ENCODE data around the gene CNGB1. TPM values are rescaled to one million over a fixed set of nuclear protein-coding genes. Genes with fewer than 3 reads are reported as not detected.

CNGB1 gene
- total and polyA plus RNA-seq, 4 donors, result under 0.01 TPM; not detected in 2

DNA sequence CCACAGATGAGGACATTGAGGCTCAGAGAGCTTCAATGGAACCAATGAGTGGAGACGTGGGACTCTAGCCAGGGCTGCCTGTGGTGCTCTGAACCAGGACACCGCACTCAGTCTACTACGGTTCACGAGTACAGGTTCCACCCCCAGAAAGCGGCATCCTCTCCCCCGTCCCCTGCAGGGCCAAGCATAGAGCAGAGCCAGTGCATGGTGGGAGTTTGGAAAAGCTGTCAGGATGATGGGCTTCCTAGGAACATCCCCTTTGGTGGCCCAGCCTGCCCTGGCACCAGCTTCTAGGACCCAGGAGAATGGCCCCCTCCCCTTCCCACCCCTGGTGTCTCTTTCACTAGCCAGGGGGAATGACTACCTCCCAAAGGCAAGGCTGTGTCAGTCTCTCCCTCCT, 21.2 kb upstream of the CNGB1 start:
- no peak overlapping the region for H3K4me3 ChIP-seq (ENCODE audit: low read depth in 1 of 3, low read length in 3 of 3)
- H3K36me3 ChIP-seq (ENCODE audit: control insufficient read depth in 4 of 4, insufficient read depth in 3 of 4, low read depth in 1 of 4, low read length in 3 of 4), result peaks cover 4 to 16% (median 6%) of the 10 kb centered on the region in 4 donors
- no peaks in the 10 kb centered on the region for H3K27me3 ChIP-seq (ENCODE audit: control insufficient read depth in 4 of 4, insufficient read depth in 4 of 4, low read length in 3 of 4)
- H3K9me3 ChIP-seq (ENCODE audit: control insufficient read depth in 4 of 4, low read length in 3 of 4), result no peaks in the 10 kb centered on the region
- DNase-seq (ENCODE audit: low spot score), result no peak
- WGBS, result 97% methylated on average over 6 of the region's 6 CpGs
- no peak overlapping the region for H3K27ac ChIP-seq (ENCODE audit: low read depth in 1 of 2, low read length in 2 of 2)
- no peak for TF ChIP-seq GABPA (IDR thresholded peaks at IDR 0.05 in 1 of 2, conservative IDR thresholded peaks at IDR 0.05 in 1 of 2)
- no peak for TF ChIP-seq FOXA1 (IDR thresholded peaks at IDR 0.05)
- TF ChIP-seq TAF1 (conservative IDR thresholded peaks at IDR 0.05), result no peak
- TF ChIP-seq RXRA (IDR thresholded peaks at IDR 0.05), result no peak
- TF ChIP-seq NR2F2 (IDR thresholded peaks at IDR 0.05), result no peak
- no peak for TF ChIP-seq EGR1 (IDR thresholded peaks at IDR 0.05; ENCODE audit: low read depth in 2 of 2)
- no peaks in the 10 kb centered on the region for H3K4me1 ChIP-seq (ENCODE audit: control insufficient read depth in 4 of 4, insufficient read depth in 4 of 4, low read length in 3 of 4)
- no peak overlapping the region for H3K9ac ChIP-seq (ENCODE audit: low read depth in 1 of 2, low read length in 2 of 2)

DNA sequence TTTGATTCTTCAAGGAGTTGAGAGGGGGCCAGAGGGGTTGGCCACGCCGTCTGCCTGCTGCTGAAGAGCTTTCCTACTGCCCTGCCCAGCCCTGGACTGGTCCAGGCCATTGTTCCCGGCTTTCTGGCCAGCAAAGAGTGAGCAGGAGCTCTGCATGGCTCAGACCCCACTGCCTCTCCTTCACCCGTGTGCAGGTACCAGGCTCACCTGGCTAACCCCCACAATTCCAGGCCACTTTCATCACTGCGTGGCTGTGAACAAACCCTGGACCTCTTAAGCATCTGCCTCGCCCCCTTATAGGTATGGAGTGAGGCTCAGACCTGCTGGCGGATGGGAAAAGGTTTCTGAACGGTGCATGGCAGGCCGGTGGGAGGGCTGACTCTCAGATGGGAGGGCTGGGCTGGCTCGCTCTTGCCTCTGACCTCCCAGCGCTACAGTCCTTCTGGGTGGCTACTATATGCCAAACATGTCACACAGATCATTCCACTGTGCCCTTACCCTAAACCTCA, 20.7 kb upstream of the CNGB1 start:
- Histone ChIP-seq H3K27me3 (ENCODE audit: control insufficient read depth in 4 of 4, insufficient read depth in 4 of 4, low read length in 3 of 4) (no peaks in the 10 kb centered on the region), H3K4me1 (ENCODE audit: control insufficient read depth in 4 of 4, insufficient read depth in 4 of 4, low read length in 3 of 4) (no peaks in the 10 kb centered on the region), H3K4me3 (ENCODE audit: low read depth in 1 of 3, low read length in 3 of 3) (no peak overlapping the region), H3K9me3 (ENCODE audit: control insufficient read depth in 4 of 4, low read length in 3 of 4) (no peaks in the 10 kb centered on the region), H3K27ac (ENCODE audit: low read depth in 1 of 2, low read length in 2 of 2) (no peak overlapping the region), H3K36me3 (ENCODE audit: control insufficient read depth in 4 of 4, insufficient read depth in 3 of 4, low read depth in 1 of 4, low read length in 3 of 4) (peaks cover 0 to 12% (median 4%) of the 10 kb centered on the region in 4 donors), H3K9ac (ENCODE audit: low read depth in 1 of 2, low read length in 2 of 2) (no peak overlapping the region)
- no peak for DNase-seq (ENCODE audit: low spot score)
- TF ChIP-seq JUND (IDR thresholded peaks at IDR 0.05) (no peak), FOXA1 (IDR thresholded peaks at IDR 0.05) (no peak), YY1 (IDR thresholded peaks at IDR 0.05) (no peak), HNF4G (IDR thresholded peaks at IDR 0.05) (no peak), NR2F2 (IDR thresholded peaks at IDR 0.05) (no peak), FOXA2 (IDR thresholded peaks at IDR 0.05) (no peak), RXRA (IDR thresholded peaks at IDR 0.05) (no peak), SP1 (IDR thresholded peaks at IDR 0.05) (no peak)
- TF ChIP-seq, protein P1, sequence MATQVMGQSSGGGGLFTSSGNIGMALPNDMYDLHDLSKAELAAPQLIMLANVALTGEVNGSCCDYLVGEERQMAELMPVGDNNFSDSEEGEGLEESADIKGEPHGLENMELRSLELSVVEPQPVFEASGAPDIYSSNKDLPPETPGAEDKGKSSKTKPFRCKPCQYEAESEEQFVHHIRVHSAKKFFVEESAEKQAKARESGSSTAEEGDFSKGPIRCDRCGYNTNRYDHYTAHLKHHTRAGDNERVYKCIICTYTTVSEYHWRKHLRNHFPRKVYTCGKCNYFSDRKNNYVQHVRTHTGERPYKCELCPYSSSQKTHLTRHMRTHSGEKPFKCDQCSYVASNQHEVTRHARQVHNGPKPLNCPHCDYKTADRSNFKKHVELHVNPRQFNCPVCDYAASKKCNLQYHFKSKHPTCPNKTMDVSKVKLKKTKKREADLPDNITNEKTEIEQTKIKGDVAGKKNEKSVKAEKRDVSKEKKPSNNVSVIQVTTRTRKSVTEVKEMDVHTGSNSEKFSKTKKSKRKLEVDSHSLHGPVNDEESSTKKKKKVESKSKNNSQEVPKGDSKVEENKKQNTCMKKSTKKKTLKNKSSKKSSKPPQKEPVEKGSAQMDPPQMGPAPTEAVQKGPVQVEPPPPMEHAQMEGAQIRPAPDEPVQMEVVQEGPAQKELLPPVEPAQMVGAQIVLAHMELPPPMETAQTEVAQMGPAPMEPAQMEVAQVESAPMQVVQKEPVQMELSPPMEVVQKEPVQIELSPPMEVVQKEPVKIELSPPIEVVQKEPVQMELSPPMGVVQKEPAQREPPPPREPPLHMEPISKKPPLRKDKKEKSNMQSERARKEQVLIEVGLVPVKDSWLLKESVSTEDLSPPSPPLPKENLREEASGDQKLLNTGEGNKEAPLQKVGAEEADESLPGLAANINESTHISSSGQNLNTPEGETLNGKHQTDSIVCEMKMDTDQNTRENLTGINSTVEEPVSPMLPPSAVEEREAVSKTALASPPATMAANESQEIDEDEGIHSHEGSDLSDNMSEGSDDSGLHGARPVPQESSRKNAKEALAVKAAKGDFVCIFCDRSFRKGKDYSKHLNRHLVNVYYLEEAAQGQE (IDR thresholded peaks at IDR 0.05), result no peak
- TF ChIP-seq, protein P2, sequence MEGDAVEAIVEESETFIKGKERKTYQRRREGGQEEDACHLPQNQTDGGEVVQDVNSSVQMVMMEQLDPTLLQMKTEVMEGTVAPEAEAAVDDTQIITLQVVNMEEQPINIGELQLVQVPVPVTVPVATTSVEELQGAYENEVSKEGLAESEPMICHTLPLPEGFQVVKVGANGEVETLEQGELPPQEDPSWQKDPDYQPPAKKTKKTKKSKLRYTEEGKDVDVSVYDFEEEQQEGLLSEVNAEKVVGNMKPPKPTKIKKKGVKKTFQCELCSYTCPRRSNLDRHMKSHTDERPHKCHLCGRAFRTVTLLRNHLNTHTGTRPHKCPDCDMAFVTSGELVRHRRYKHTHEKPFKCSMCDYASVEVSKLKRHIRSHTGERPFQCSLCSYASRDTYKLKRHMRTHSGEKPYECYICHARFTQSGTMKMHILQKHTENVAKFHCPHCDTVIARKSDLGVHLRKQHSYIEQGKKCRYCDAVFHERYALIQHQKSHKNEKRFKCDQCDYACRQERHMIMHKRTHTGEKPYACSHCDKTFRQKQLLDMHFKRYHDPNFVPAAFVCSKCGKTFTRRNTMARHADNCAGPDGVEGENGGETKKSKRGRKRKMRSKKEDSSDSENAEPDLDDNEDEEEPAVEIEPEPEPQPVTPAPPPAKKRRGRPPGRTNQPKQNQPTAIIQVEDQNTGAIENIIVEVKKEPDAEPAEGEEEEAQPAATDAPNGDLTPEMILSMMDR (IDR thresholded peaks at IDR 0.05; ENCODE audit: low read depth, low read length, missing input control), result no peak
- 94% methylated on average over 11 of the region's 11 CpGs for WGBS

DNA sequence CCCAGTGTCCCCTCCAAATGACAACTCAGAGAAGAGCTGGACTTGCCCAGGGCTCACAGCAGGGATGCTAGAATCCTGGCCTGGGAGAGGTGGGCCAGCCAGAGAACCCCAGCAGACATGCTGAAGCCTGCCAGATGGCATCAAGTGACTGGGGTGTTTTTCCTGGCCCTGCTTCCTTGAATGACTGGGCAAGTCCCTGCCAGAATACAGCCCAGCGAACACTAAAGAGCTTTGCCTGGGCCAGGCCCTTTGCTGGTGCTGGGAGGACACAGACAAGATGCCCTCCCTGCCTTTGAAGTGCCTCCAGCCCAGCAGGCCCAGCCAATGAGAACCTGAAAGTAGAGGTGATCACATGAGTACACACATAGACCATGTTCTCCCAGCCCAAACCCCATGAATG, 18.0 kb upstream of the CNGB1 start:
- Histone ChIP-seq H3K27ac (ENCODE audit: low read depth in 1 of 2, low read length in 2 of 2) (no peak overlapping the region), H3K4me3 (ENCODE audit: low read depth in 1 of 3, low read length in 3 of 3) (no peak overlapping the region), H3K4me1 (ENCODE audit: control insufficient read depth in 4 of 4, insufficient read depth in 4 of 4, low read length in 3 of 4) (peaks cover 0 to 10% (median 6%) of the 10 kb centered on the region in 4 donors), H3K27me3 (ENCODE audit: control insufficient read depth in 4 of 4, insufficient read depth in 4 of 4, low read length in 3 of 4) (no peaks in the 10 kb centered on the region), H3K9ac (ENCODE audit: low read depth in 1 of 2, low read length in 2 of 2) (no peak overlapping the region), H3K9me3 (ENCODE audit: control insufficient read depth in 4 of 4, low read length in 3 of 4) (no peaks in the 10 kb centered on the region), H3K36me3 (ENCODE audit: control insufficient read depth in 4 of 4, insufficient read depth in 3 of 4, low read depth in 1 of 4, low read length in 3 of 4) (no peaks in the 10 kb centered on the region)
- WGBS, result 84% methylated on average over 1 of the region's 1 CpG
- no peak for DNase-seq (ENCODE audit: low spot score)
- TF ChIP-seq NR2F2 (IDR thresholded peaks at IDR 0.05), result no peak
- TF ChIP-seq ATF3 (IDR thresholded peaks at IDR 0.05), result no peak
- TF ChIP-seq, protein P3, sequence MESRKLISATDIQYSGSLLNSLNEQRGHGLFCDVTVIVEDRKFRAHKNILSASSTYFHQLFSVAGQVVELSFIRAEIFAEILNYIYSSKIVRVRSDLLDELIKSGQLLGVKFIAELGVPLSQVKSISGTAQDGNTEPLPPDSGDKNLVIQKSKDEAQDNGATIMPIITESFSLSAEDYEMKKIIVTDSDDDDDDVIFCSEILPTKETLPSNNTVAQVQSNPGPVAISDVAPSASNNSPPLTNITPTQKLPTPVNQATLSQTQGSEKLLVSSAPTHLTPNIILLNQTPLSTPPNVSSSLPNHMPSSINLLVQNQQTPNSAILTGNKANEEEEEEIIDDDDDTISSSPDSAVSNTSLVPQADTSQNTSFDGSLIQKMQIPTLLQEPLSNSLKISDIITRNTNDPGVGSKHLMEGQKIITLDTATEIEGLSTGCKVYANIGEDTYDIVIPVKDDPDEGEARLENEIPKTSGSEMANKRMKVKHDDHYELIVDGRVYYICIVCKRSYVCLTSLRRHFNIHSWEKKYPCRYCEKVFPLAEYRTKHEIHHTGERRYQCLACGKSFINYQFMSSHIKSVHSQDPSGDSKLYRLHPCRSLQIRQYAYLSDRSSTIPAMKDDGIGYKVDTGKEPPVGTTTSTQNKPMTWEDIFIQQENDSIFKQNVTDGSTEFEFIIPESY (IDR thresholded peaks at IDR 0.05), result no peak
- TF ChIP-seq JUND (IDR thresholded peaks at IDR 0.05), result no peak
- no peak for TF ChIP-seq HNF4G (IDR thresholded peaks at IDR 0.05)
- TF ChIP-seq, protein P2 (IDR thresholded peaks at IDR 0.05; ENCODE audit: low read depth, low read length, missing input control), result no peak
- TF ChIP-seq EGR1 (IDR thresholded peaks at IDR 0.05; ENCODE audit: low read depth in 2 of 2), result no peak
- no peak for TF ChIP-seq HNF4A (conservative IDR thresholded peaks at IDR 0.05)
- TF ChIP-seq FOXA2 (IDR thresholded peaks at IDR 0.05), result no peak
- TF ChIP-seq SP1 (IDR thresholded peaks at IDR 0.05), result no peak
- no peak for TF ChIP-seq YY1 (IDR thresholded peaks at IDR 0.05)
- no peak for TF ChIP-seq TAF1 (conservative IDR thresholded peaks at IDR 0.05)
- no peak for TF ChIP-seq FOXA1 (IDR thresholded peaks at IDR 0.05)
- TF ChIP-seq, protein P4, sequence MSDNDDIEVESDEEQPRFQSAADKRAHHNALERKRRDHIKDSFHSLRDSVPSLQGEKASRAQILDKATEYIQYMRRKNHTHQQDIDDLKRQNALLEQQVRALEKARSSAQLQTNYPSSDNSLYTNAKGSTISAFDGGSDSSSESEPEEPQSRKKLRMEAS (IDR thresholded peaks at IDR 0.05), result no peak

Measured in liver (tissue), 9 donors.